Measurements from ENCODE around the gene PAPOLG. TPM values are rescaled to one million over a fixed set of nuclear protein-coding genes. Genes with fewer than 3 reads are reported as not detected.

Gene PAPOLG
- polyA plus RNA-seq, 1 donor (not counting 4 experiments of a cell fraction or from before 2014, with no cell fraction given), result 14.1 TPM

DNA sequence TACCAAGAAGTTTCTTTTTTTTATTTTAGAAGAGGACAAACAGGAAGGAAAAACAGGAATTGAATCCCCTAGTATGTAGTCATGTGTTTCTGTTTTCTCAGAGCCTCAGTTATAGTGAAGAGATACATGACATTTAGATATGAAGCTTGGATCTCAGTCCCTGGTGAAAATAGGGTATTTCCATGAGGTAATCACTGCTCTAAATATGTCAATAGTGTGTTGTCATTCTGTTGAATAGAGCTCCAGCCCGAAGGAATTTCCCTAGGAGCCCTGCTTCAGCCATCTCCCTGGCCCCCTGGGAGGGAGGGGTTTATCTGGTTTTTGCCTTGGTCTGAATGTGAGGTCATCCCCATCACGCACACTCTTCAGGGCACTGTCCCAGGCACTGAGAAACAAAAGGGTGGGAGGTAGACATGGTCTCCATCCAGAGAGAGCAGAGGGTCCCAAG is 78.2 kb downstream of the PAPOLG start:
- Histone ChIP-seq H4K20me1 (ENCODE audit: control insufficient read depth, extremely low read depth, insufficient read depth, low read length) (no peaks in the 10 kb centered on the region), H3K79me2 (ENCODE audit: control insufficient read depth, insufficient read depth, low read length) (no peaks in the 10 kb centered on the region), H3K9ac (ENCODE audit: control insufficient read depth, extremely low read depth, insufficient read depth, low read length) (no peak overlapping the region), H3K36me3 (ENCODE audit: control insufficient read depth in 2 of 2, extremely low read depth in 1 of 2, insufficient read depth in 2 of 2, low read length in 2 of 2) (no peaks in the 10 kb centered on the region), H3K4me2 (ENCODE audit: control insufficient read depth, extremely low read depth, insufficient read depth, low read depth, low read length) (no peak overlapping the region), H3K4me3 (ENCODE audit: control insufficient read depth in 2 of 3, extremely low read depth in 1 of 3, insufficient read depth in 2 of 3, low read depth in 1 of 3, low read length in 3 of 3) (no peak overlapping the region), H3K27me3 (ENCODE audit: control insufficient read depth, extremely low read depth, insufficient read depth, low read length) (no peaks in the 10 kb centered on the region), H2AFZ (ENCODE audit: control insufficient read depth, low read length) (no peak overlapping the region), H3K27ac (ENCODE audit: control insufficient read depth, insufficient read depth, low read length) (no peak overlapping the region), H3K9me1 (ENCODE audit: control insufficient read depth, extremely low read depth, insufficient read depth, low read length) (no peaks in the 10 kb centered on the region), H3K4me1 (ENCODE audit: control insufficient read depth, extremely low read depth, insufficient read depth, low read length) (peaks cover 15% of the 10 kb centered on the region), H3K9me3 (ENCODE audit: control insufficient read depth, low read depth, low read length) (no peaks in the 10 kb centered on the region)
- DNase-seq (ENCODE audit: low read depth, low spot score) (no peak), FAIRE-seq (no peak)
- dilution Hi-C loops (cut with MboI; ENCODE audit: extremely low pct_ligation_motif_present, low sequenced_read_pairs), result no loop called here
- TF ChIP-seq CTCF (optimal IDR thresholded peaks at IDR 0.05 in 1 of 3, IDR thresholded peaks at IDR 0.05 in 1 of 3, conservative IDR thresholded peaks at IDR 0.05 in 1 of 3; ENCODE audit: extremely low read depth in 1 of 3, insufficient read depth in 2 of 3, low read length in 3 of 3) (no peak), EZH2 (IDR thresholded peaks at IDR 0.05; ENCODE audit: low read length) (no peak)

DNA sequence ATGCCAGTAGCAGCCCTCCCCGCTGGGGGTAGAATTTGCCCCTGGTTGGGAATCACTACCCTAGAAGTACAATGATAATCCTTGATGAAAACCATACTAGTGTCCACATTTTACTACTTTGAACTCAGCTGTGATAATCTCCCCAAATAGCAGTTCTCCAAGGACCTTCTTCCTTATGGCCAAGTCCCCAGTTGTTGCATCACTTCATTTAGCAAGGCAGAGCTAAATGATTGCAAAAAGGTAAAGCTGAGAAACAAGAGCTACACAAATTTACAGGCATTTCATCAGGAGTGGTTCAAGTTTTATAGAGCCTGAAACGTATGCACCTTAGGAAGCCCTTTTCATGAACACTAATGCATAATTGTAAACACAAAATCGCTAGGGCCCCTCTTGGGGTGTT is 80.4 kb downstream of the PAPOLG start:
- no peaks in the 10 kb centered on the region for H4K20me1 ChIP-seq (ENCODE audit: control insufficient read depth, extremely low read depth, insufficient read depth, low read length)
- H3K4me3 ChIP-seq (ENCODE audit: control insufficient read depth in 2 of 3, extremely low read depth in 1 of 3, insufficient read depth in 2 of 3, low read depth in 1 of 3, low read length in 3 of 3), result no peak overlapping the region
- no peak overlapping the region for H2AFZ ChIP-seq (ENCODE audit: control insufficient read depth, low read length)
- H3K79me2 ChIP-seq (ENCODE audit: control insufficient read depth, insufficient read depth, low read length), result no peaks in the 10 kb centered on the region
- no peaks in the 10 kb centered on the region for H3K9me3 ChIP-seq (ENCODE audit: control insufficient read depth, low read depth, low read length)
- DNase-seq (ENCODE audit: low read depth, low spot score) (no peak), FAIRE-seq (no peak)
- H3K27me3 ChIP-seq (ENCODE audit: control insufficient read depth, extremely low read depth, insufficient read depth, low read length), result no peaks in the 10 kb centered on the region
- H3K4me2 ChIP-seq (ENCODE audit: control insufficient read depth, extremely low read depth, insufficient read depth, low read depth, low read length), result no peak overlapping the region
- dilution Hi-C loops (cut with MboI; ENCODE audit: extremely low pct_ligation_motif_present, low sequenced_read_pairs), result no loop called here
- H3K9ac ChIP-seq (ENCODE audit: control insufficient read depth, extremely low read depth, insufficient read depth, low read length), result no peak overlapping the region
- H3K36me3 ChIP-seq (ENCODE audit: control insufficient read depth in 2 of 2, extremely low read depth in 1 of 2, insufficient read depth in 2 of 2, low read length in 2 of 2), result no peaks in the 10 kb centered on the region
- TF ChIP-seq EZH2 (IDR thresholded peaks at IDR 0.05; ENCODE audit: low read length) (no peak), CTCF (optimal IDR thresholded peaks at IDR 0.05 in 1 of 3, IDR thresholded peaks at IDR 0.05 in 1 of 3, conservative IDR thresholded peaks at IDR 0.05 in 1 of 3; ENCODE audit: extremely low read depth in 1 of 3, insufficient read depth in 2 of 3, low read length in 3 of 3) (no peak)
- H3K4me1 ChIP-seq (ENCODE audit: control insufficient read depth, extremely low read depth, insufficient read depth, low read length), result peaks cover 3% of the 10 kb centered on the region
- no peak overlapping the region for H3K27ac ChIP-seq (ENCODE audit: control insufficient read depth, insufficient read depth, low read length)
- no peaks in the 10 kb centered on the region for H3K9me1 ChIP-seq (ENCODE audit: control insufficient read depth, extremely low read depth, insufficient read depth, low read length)

Data from keratinocyte (primary cell).